GM19372 (cell line): ENCODE data around the gene FAM114A1.
"Not testable (repeated sequence)": the region's sequence is repeated elsewhere in the genome, so short reads cannot be mapped to it uniquely, and the experiment has no call there.

ENCODE experiments used
- ATAC-seq: cut with Tn5 transposase; IDR thresholded peaks from one replicate; pipeline ENCODE4 v1.9.1; 2021; ENCODE audit warnings: mild to moderate bottlenecking, low read depth, moderate library complexity; ENCODE audit not compliant: unreplicated experiment

FAM114A1 gene

GRCh38 chr4:38896940-38897339 lies 29.3 kb downstream of the FAM114A1 start:
- ATAC-seq = no peak

GRCh38 chr4:38898245-38898644 lies 30.6 kb downstream of the FAM114A1 start:
- ATAC-seq = no peak

GRCh38 chr4:38902221-38902620 lies 34.6 kb downstream of the FAM114A1 start:
- no peak for ATAC-seq

- ATAC-seq = no peak
These were observed 35.1 kb downstream of the FAM114A1 start for GRCh38 chr4:38902695-38903094.

GRCh38 chr4:38904090-38904666 lies 36.6 kb downstream of the FAM114A1 start:
- ATAC-seq = no peak

GRCh38 chr4:38904682-38905081 lies 37.1 kb downstream of the FAM114A1 start:
- ATAC-seq = no peak

GRCh38 chr4:38905652-38906385 lies 38.2 kb downstream of the FAM114A1 start:
- ATAC-seq = no peak

GRCh38 chr4:38907696-38908270 lies 40.2 kb downstream of the FAM114A1 start:
- no peak for ATAC-seq

- ATAC-seq = no peak
These were observed 41.4 kb downstream of the FAM114A1 start for GRCh38 chr4:38909015-38909414.

- no peak for ATAC-seq
These were observed 43.7 kb downstream of the FAM114A1 start for GRCh38 chr4:38911257-38911656.

GRCh38 chr4:38914854-38915253 lies 47.2 kb downstream of the FAM114A1 start:
- no peak for ATAC-seq

- ATAC-seq = not testable (repeated sequence)
These were observed 48.7 kb downstream of the FAM114A1 start for GRCh38 chr4:38916267-38916666.

GRCh38 chr4:38917481-38918025 lies 49.9 kb downstream of the FAM114A1 start:
- no peak for ATAC-seq

- no peak for ATAC-seq
These were observed 51.9 kb downstream of the FAM114A1 start for GRCh38 chr4:38919494-38919893.

GRCh38 chr4:38920186-38920585 lies 52.6 kb downstream of the FAM114A1 start:
- no peak for ATAC-seq

- no peak for ATAC-seq
These were observed 53.1 kb downstream of the FAM114A1 start for GRCh38 chr4:38920677-38921076.

GRCh38 chr4:38921151-38921550 lies 53.5 kb downstream of the FAM114A1 start:
- no peak for ATAC-seq

- no peak for ATAC-seq
These were observed 56.1 kb downstream of the FAM114A1 start for GRCh38 chr4:38923746-38924145.

- ATAC-seq = no peak
These were observed 56.7 kb downstream of the FAM114A1 start for GRCh38 chr4:38924353-38924752.

GRCh38 chr4:38925492-38926413 lies 58.1 kb downstream of the FAM114A1 start:
- no peak for ATAC-seq

GRCh38 chr4:38926896-38927295 lies 59.3 kb downstream of the FAM114A1 start:
- ATAC-seq = no peak
